Measurements from ENCODE around the gene RSPH1.

The RSPH1 gene

GRCh38 chr21:42461185-42461520, 34.9 kb downstream of the RSPH1 start:
- TF ChIP-seq TAF1 (IDR thresholded peaks at IDR 0.05; ENCODE audit: low read depth) (no peak), TEAD4 (IDR thresholded peaks at IDR 0.05) (no peak), FOXM1 (IDR thresholded peaks at IDR 0.05; ENCODE audit: borderline replicate concordance, low read depth) (no peak), NFIC (IDR thresholded peaks at IDR 0.05) (no peak), YY1 (IDR thresholded peaks at IDR 0.05; ENCODE audit: low read depth) (no peak), CREB1 (IDR thresholded peaks at IDR 0.05; ENCODE audit: low read depth) (no peak), USF1 (IDR thresholded peaks at IDR 0.05) (no peak), ZBTB7A (IDR thresholded peaks at IDR 0.05; ENCODE audit: low read depth) (no peak), REST (IDR thresholded peaks at IDR 0.05; ENCODE audit: low read depth) (no peak), EP300 (IDR thresholded peaks at IDR 0.05; ENCODE audit: borderline replicate concordance) (no peak), TCF12 (IDR thresholded peaks at IDR 0.05; ENCODE audit: low read depth) (no peak), CEBPB (IDR thresholded peaks at IDR 0.05) (no peak), RAD21 (IDR thresholded peaks at IDR 0.05; ENCODE audit: low read depth) (no peak), EGR1 (IDR thresholded peaks at IDR 0.05) (no peak), MAX (IDR thresholded peaks at IDR 0.05) (no peak)

GRCh38 chr21:42460391-42461184, 35.4 kb downstream of the RSPH1 start:
- no peak for TF ChIP-seq CREB1 (IDR thresholded peaks at IDR 0.05; ENCODE audit: low read depth)
- no peak for TF ChIP-seq EP300 (IDR thresholded peaks at IDR 0.05; ENCODE audit: borderline replicate concordance)
- no peak for TF ChIP-seq TEAD4 (IDR thresholded peaks at IDR 0.05)
- no peak for TF ChIP-seq RAD21 (IDR thresholded peaks at IDR 0.05; ENCODE audit: low read depth)
- no peak for TF ChIP-seq EGR1 (IDR thresholded peaks at IDR 0.05)
- TF ChIP-seq FOXM1 (IDR thresholded peaks at IDR 0.05; ENCODE audit: borderline replicate concordance, low read depth), result no peak
- TF ChIP-seq MAX (IDR thresholded peaks at IDR 0.05), result no peak
- no peak for TF ChIP-seq REST (IDR thresholded peaks at IDR 0.05; ENCODE audit: low read depth)
- no peak for TF ChIP-seq YY1 (IDR thresholded peaks at IDR 0.05; ENCODE audit: low read depth)
- no peak for TF ChIP-seq USF1 (IDR thresholded peaks at IDR 0.05)
- no peak for TF ChIP-seq CEBPB (IDR thresholded peaks at IDR 0.05)

- TF ChIP-seq TAF1 (IDR thresholded peaks at IDR 0.05; ENCODE audit: low read depth) (no peak), EP300 (IDR thresholded peaks at IDR 0.05; ENCODE audit: borderline replicate concordance) (no peak), ZBTB7A (IDR thresholded peaks at IDR 0.05; ENCODE audit: low read depth) (no peak), RAD21 (IDR thresholded peaks at IDR 0.05; ENCODE audit: low read depth) (no peak), CEBPB (IDR thresholded peaks at IDR 0.05) (no peak), TCF12 (IDR thresholded peaks at IDR 0.05; ENCODE audit: low read depth) (no peak), REST (IDR thresholded peaks at IDR 0.05; ENCODE audit: low read depth) (no peak), FOXM1 (IDR thresholded peaks at IDR 0.05; ENCODE audit: borderline replicate concordance, low read depth) (no peak), YY1 (IDR thresholded peaks at IDR 0.05; ENCODE audit: low read depth) (no peak), CREB1 (IDR thresholded peaks at IDR 0.05; ENCODE audit: low read depth) (no peak), NFIC (IDR thresholded peaks at IDR 0.05) (no peak), TEAD4 (IDR thresholded peaks at IDR 0.05) (no peak), USF1 (IDR thresholded peaks at IDR 0.05) (no peak)
These were observed 36.3 kb downstream of the RSPH1 start for GRCh38 chr21:42459546-42460215.
